Gastrocnemius medialis (tissue), 4 donors: ENCODE results near the gene CCND2. TPM values are rescaled to one million over a fixed set of nuclear protein-coding genes. Genes with fewer than 3 reads are reported as not detected.

ENCODE experiments used
- ATAC-seq, 2 donors: fragments of 150-250 bp; one replicate each; pipeline ENCODE4 v1.9.1; 2016
- DNase-seq, 2 donors: peaks; one replicate each; pipeline ENCODE4 v3.0.0-alpha.2; 2019
- H3K27ac ChIP-seq, 4 donors: fragments of 200-600 bp; sonication (generic); 1 replicate in 1 of 4; 2 replicates in 3 of 4; pipeline ENCODE4 v1.5.1; 2016 to 2018; ENCODE audit warnings: mild to moderate bottlenecking in 2 of 4, moderate library complexity in 1 of 4
- H3K27me3 ChIP-seq, 3 donors: fragments of 200-600 bp; sonication (generic) in 2 of 3; 1 replicate in 1 of 3; 2 replicates in 2 of 3; pipeline versions ENCODE4 v1.5.1 to v1.6.0; 2016 to 2019; ENCODE audit warnings: mild to moderate bottlenecking in 1 of 3, moderate library complexity in 1 of 3
- H3K36me3 ChIP-seq, 2 donors: fragments of 200-600 bp; sonication (generic) in 1 of 2; one replicate each; pipeline ENCODE4 v1.5.1; 2017 to 2018
- H3K4me1 ChIP-seq, 2 donors: fragments of 200-600 bp; sonication (generic) in 1 of 2; one replicate each; pipeline ENCODE4 v1.5.1; 2016 to 2017; ENCODE audit warnings: mild to moderate bottlenecking in 2 of 2
- H3K4me3 ChIP-seq, 4 donors: fragments of 200-600 bp; sonication (generic) in 3 of 4; 1 replicate in 1 of 4; 2 replicates in 3 of 4; pipeline ENCODE4 v1.5.1; 2016 to 2019; ENCODE audit warnings: mild to moderate bottlenecking in 2 of 4
- H3K9me3 ChIP-seq, 3 donors: fragments of 200-600 bp; sonication (generic) in 2 of 3; 1 replicate in 1 of 3; 2 replicates in 2 of 3; pipeline ENCODE4 v1.5.1; 2016 to 2019
- POLR2A ChIP-seq, 2 donors: fragments of 450-650 bp; IDR thresholded peaks; one replicate each; pipeline ENCODE4 v1.6.1; 2017; ENCODE audit warnings: antibody characterized with exemption in 2 of 2, mild to moderate bottlenecking in 2 of 2, moderate library complexity in 2 of 2
- in situ Hi-C, 4 donors: fragments of 200-750 bp; cut with MboI; loops; one replicate each; pipeline versions ENCODE4 v1.15.0 to v1.8.0; 2017; ENCODE audit warnings: low sequenced_read_pairs in 4 of 4
- intact Hi-C: fragments of 100-400 bp; cut with DNase I; formaldehyde crosslinking; loops from one replicate; pipeline ENCODE4 v1.15.1; 2023; ENCODE audit warnings: low total_unique reads
- total RNA-seq, 4 donors: library from RNA; depleted of rRNA; stranded (reverse); fragments of >200 nt; gene quantifications; one replicate each; pipeline versions ENCODE4 v1.1.0 to v1.2.3, GENCODE V29; 2016
- TF ChIP-seq, protein P1 (sequence below), 5 experiments: fragments of 450-650 bp in 3 of 5; fragments of 200-600 bp in 2 of 5; sonication (generic) in 2 of 5; IDR thresholded peaks in 4 of 5; conservative IDR thresholded peaks in 1 of 5; 1 replicate in 4 of 5; 2 replicates in 1 of 5; pipeline ENCODE4 v1.5.1; 2016 to 2019; ENCODE audit warnings: antibody characterized with exemption in 5 of 5, mild to moderate bottlenecking in 3 of 5, moderate library complexity in 3 of 5

The CCND2 gene
- total RNA-seq, 4 donors from 2014 or later, result 2.7 to 5.6 (median 3.2) TPM

DNA sequence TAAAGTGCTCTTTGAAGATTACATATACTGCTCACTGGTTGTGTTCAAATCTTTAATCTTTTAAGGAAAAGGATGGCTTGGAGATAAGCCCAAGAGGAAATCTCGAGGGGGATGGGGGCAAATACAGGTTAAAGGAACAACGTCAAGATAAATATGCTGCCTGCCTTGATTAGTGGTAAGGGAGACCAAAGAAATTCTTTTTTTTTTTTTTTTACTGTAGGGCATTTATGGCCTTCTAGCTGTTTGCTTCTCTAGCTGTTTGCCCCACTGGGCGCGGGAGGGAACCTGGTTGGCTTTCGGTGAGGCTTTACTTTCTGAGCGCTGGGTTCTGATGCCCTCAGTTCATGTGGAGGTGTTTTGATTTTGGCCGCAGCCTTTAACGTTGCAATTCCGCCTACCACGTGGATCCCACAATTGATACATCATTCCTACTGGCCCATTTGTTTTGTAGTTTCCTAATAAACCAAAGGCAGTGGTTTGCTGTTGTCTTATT is 5.7 kb downstream of the CCND2 start:
- Histone ChIP-seq H3K27ac (no peak overlapping the region), H3K27me3 (peaks cover 24 to 33% (median 30%) of the 10 kb centered on the region in 3 donors), H3K36me3 (no peaks in the 10 kb centered on the region), H3K4me1 (peaks cover 17 to 18% of the 10 kb centered on the region in 2 donors), H3K4me3 (no peak overlapping the region), H3K9me3 (no peaks in the 10 kb centered on the region)
- no peak for ATAC-seq
- no peak for DNase-seq
- in situ Hi-C loops, result loop anchor here (5.0 to 10.0 kb wide), 5 partner anchors 164 to 397 kb away; no protein-coding TSS in a partner anchor
- TF ChIP-seq POLR2A (IDR thresholded peaks at IDR 0.05), result no peak
- TF ChIP-seq, protein P1, sequence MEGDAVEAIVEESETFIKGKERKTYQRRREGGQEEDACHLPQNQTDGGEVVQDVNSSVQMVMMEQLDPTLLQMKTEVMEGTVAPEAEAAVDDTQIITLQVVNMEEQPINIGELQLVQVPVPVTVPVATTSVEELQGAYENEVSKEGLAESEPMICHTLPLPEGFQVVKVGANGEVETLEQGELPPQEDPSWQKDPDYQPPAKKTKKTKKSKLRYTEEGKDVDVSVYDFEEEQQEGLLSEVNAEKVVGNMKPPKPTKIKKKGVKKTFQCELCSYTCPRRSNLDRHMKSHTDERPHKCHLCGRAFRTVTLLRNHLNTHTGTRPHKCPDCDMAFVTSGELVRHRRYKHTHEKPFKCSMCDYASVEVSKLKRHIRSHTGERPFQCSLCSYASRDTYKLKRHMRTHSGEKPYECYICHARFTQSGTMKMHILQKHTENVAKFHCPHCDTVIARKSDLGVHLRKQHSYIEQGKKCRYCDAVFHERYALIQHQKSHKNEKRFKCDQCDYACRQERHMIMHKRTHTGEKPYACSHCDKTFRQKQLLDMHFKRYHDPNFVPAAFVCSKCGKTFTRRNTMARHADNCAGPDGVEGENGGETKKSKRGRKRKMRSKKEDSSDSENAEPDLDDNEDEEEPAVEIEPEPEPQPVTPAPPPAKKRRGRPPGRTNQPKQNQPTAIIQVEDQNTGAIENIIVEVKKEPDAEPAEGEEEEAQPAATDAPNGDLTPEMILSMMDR (IDR thresholded peaks at IDR 0.05 in 4 of 5, conservative IDR thresholded peaks at IDR 0.05 in 1 of 5), result no peak
- intact Hi-C loops, result loop anchor here (5.0 to 10.0 kb wide), 4 partner anchors 242 to 977 kb away; partner anchors contain the start of gene PARP11

DNA sequence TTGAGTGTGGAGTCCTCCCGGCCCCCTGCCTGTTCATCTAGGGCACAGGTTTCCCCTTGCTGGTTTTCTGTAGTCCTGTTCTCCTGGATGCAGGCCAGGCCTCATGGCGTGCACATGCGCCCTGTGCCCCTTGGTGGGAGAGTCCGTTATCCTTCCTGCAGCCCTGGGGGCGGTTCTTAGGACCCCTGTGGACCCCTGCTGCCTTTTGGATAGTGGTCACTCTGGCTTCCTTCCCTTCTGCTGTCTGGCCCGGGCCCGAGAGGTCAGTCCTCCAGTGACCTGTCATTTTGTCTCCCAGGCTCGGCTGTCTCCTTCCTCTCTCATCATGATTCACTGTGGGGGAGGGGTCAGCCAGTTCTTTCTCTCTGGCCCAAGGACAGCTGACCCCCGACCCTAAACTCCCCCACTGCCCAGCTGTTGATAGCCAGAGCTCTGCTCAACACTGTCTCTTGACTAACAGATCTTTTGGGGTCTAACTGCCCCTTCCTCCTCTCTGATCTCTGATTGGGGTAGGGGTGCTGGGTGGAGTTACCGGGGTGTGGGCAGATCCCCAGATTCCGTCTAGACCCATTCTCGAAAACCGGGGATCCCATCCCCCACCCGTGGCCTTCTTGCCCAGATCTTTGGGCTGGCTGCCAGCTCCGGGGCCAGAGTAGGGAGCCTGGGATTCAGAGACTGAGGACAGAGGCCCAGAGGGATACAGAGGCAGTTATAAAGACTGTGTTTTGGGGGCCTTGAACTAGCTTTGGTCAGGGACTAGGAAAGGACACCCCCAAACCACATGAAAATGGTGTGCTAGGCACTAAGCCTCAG is 7.0 kb downstream of the CCND2 start:
- in situ Hi-C loops, result loop anchor here in 1 of 4 donors (10.0 kb wide), 1 partner anchor 406 kb away; the partner anchor contains the start of gene PARP11
- Histone ChIP-seq H3K36me3 (no peaks in the 10 kb centered on the region), H3K27ac (no peak overlapping the region), H3K27me3 (peaks cover 11 to 20% (median 17%) of the 10 kb centered on the region in 3 donors), H3K9me3 (no peaks in the 10 kb centered on the region), H3K4me3 (no peak overlapping the region), H3K4me1 (peaks cover 5 to 17% of the 10 kb centered on the region in 2 donors)
- DNase-seq (no peak), ATAC-seq (no peak)
- TF ChIP-seq, protein P1 (IDR thresholded peaks at IDR 0.05 in 4 of 5, conservative IDR thresholded peaks at IDR 0.05 in 1 of 5), result no peak
- TF ChIP-seq POLR2A (IDR thresholded peaks at IDR 0.05), result no peak
- intact Hi-C loops, result no loop called here

DNA sequence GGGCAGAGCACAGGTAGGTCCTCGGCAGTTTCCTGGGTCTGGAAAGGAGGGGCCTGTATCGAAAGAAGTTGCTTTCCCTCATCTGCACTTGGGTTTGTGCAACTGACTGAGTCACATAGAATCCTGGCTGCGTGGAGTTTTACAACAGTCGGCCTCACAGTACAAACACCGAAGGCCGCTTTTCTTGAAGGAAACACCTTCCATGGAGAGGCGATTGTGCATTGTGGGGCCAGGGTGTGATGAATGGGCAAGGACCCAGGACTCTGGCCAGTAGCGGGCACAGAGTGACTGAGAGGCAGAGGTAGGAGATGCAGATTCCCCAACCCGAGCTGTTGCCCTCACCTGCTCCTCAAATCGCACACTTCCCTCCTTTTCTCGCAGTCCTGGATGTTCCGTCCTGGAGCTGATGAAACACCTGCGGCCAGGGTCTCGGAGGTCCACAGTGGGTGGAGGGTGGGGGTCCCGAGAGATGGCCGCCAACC is 7.7 kb downstream of the CCND2 start:
- Histone ChIP-seq H3K27me3 (peaks cover 6 to 13% (median 11%) of the 10 kb centered on the region in 3 donors), H3K4me3 (no peak overlapping the region), H3K27ac (no peak overlapping the region), H3K36me3 (no peaks in the 10 kb centered on the region), H3K9me3 (no peaks in the 10 kb centered on the region), H3K4me1 (peaks cover 4 to 11% of the 10 kb centered on the region in 2 donors)
- ATAC-seq (no peak), DNase-seq (no peak)
- intact Hi-C loops (no loop called here), in situ Hi-C loops (loop anchor here in 1 of 4 donors (10.0 kb wide), 1 partner anchor 406 kb away; the partner anchor contains the start of gene PARP11)
- TF ChIP-seq, protein P1 (IDR thresholded peaks at IDR 0.05 in 4 of 5, conservative IDR thresholded peaks at IDR 0.05 in 1 of 5), result no peak
- no peak for TF ChIP-seq POLR2A (IDR thresholded peaks at IDR 0.05)

DNA sequence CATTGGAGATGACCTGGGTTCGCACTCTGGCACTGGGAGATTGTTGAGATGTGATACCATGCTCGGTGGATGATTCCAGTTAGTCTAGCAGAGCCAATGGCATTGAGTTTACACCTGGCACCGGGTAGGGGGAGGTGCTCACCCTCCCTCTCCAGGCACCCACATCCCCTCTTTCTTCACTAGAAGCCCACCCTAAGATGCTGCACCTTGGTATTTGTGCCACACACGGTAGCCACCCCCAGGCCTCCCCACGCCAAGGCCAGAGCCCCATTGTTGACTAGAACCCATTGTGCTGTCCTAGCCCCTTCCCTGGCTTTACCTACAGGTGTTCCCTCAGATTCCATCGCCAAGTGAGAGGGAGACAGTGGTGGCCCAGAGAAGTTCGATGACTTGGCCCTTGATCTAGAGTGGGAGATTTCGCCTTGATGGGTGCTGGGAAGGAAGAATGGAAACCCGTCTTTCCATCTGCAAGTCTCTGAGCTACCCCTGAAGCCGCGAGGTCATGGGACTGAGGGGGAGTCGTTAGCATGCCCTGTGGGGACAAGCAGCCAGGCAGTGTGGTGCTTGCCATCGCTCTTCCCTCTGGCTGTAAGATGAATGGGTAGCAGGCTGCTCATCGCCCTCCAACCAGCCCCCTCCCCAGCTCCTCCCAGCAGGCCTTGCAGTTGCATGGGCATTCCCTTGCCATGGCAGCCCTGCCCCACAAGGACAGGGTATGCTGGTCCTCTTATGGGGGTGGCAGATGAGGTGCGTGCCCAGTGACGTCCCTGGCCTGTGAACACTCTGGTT is 8.7 kb downstream of the CCND2 start:
- no peak overlapping the region for H3K4me3 ChIP-seq
- TF ChIP-seq POLR2A (IDR thresholded peaks at IDR 0.05), result no peak
- TF ChIP-seq, protein P1 (IDR thresholded peaks at IDR 0.05 in 4 of 5, conservative IDR thresholded peaks at IDR 0.05 in 1 of 5), result no peak
- no peak for DNase-seq
- no peaks in the 10 kb centered on the region for H3K36me3 ChIP-seq
- peaks cover 7 to 8% (median 8%) of the 10 kb centered on the region in 3 donors for H3K27me3 ChIP-seq
- in situ Hi-C loops (loop anchor here in 1 of 4 donors (10.0 kb wide), 1 partner anchor 407 kb away; the partner anchor contains the start of gene PARP11), intact Hi-C loops (no loop called here)
- H3K9me3 ChIP-seq, result no peaks in the 10 kb centered on the region
- ATAC-seq, result no peak
- peaks cover 0 to 7% of the 10 kb centered on the region in 2 donors for H3K4me1 ChIP-seq
- no peak overlapping the region for H3K27ac ChIP-seq
